D721Med (cell line): ENCODE data around the gene TUBGCP2.
A peak's percentile ranks its signal among the peaks of the same experiment; 100 is the strongest.

Experiments used
- DNase-seq: peaks from one replicate; pipeline ENCODE4 v3.0.0; 2011; ENCODE audit warnings: low spot score; ENCODE audit not compliant: insufficient read length
- FAIRE-seq: peaks from 2 replicates; lab custom pipeline; 2011; peaks lifted over from hg19 to GRCh38; lab: Jason Lieb, UNC
- CTCF ChIP-seq: IDR thresholded peaks from 2 replicates; pipeline ENCODE4 v1.5.1; 2012; ENCODE audit warnings: mild to moderate bottlenecking, control low read depth; ENCODE audit not compliant: insufficient read depth; ENCODE audit errors: missing control alignments

The TUBGCP2 gene

DNA sequence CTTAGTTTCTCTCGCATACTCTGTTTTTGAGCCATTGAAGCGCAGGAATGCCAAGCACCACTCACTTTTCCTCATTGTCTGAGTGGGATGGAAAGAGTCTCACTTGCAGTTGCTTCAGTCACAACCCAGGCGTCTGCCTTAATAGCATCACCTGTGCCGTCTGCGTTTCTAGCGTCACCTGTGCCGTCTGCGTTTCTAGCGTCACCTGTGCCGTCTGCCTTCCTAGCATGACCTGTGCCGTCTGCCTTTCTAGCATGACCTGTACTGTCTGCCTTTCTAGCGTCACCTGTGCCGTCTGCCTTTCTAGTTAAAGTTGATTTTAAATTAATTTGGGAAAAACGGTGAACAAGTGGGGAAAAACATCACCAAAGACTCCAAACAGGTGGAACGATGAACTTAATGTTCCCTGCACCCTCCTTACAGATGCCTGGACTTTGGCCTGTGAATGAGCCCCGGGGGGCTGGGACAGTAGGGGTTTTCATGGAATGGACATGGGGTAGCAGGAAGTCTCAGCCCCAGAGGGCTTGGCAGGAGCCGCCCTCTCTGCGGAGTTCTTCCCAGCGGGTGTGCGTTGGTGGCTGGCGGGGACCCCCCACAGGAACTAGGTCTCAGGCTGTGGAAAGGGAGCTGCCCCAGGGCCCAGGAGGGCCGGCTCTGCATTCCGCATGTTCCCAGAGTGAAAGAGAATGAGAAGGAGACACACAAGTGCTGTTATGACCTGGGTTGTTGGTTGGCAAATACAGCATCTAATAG, 3.5 kb upstream of the TUBGCP2 start:
- no peak for FAIRE-seq
- TF ChIP-seq CTCF, result no peak

DNA sequence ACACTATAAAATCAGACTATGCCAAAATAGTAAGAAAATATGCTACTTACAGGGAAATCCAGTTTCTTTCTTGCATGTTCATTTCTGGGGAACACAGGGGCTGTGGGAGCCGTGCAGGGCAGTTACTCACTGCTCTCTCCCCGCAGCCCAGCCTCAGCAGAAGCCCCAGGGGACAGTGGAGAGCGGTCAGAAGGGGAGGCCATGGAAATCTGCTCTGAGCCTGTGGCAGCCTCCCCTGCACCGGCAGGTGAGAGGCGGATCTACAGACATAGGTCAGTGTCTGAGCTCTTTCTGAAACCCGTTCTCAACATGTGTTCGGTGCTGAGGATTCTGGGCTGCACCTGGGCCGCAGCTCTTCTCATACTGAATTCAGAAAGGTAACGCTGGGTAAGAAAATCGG, 2.9 kb upstream of the TUBGCP2 start:
- FAIRE-seq (no peak), DNase-seq (no peak)
- no peak for TF ChIP-seq CTCF

More for the DNA sequence above, 3.5 kb upstream of the TUBGCP2 start:
- DNase-seq, result no peak

DNA sequence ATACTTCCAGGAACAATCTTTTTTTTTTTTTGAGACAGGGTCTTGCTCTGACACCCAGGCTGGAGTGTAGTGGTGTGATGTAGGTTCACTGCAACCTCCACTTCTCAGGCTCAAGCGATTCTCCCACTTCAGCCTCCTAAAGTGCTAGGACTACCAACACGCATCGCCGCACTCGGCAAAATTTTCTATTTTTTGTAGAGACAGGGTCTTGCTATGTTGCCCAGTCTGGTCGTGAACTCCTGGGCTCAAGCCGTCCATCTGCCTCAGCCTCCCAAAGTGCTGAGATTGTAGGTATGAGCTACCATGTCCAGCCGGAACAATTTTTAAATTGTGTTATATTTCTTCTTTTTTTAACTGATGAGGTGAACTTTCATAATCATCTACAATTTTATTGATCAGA, 2.1 kb upstream of the TUBGCP2 start:
- FAIRE-seq (no peak), DNase-seq (no peak)
- TF ChIP-seq CTCF, result no peak

GRCh38 chr10:133310399-133310755, 1.7 kb upstream of the TUBGCP2 start:
- TF ChIP-seq CTCF, result no peak
- no peak for DNase-seq
- no peak for FAIRE-seq

DNA sequence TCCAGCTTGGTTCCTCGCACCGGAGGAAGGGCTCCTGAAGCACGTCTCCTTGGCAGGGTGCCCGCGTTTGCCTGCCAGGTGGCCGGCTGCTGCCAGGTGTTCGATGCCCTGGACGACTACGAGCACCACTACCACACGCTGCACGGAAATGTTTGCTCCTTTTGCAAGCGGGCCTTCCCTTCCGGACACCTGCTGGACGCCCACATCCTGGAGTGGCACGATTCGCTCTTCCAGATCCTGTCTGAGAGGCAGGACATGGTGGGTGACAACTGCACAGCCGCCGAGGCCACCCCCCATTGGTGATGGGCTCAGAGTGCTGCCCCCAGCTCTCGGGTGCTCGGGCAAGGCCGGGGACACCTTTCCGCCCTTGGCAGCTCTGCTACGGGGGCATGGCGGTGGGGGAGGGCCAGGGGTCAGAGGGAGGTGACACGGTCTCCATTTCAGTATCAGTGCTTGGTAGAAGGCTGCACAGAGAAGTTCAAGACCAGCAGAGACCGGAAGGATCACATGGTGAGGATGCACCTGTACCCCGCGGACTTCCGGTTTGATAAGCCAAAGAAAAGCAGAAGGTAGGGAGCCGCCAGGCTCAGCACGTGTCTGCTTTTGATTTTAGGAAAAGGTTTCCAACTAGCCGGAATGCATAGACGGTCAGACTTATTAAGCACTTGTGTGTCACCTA, 1.2 kb upstream of the TUBGCP2 start:
- no peak for DNase-seq
- TF ChIP-seq CTCF, result no peak

DNA sequence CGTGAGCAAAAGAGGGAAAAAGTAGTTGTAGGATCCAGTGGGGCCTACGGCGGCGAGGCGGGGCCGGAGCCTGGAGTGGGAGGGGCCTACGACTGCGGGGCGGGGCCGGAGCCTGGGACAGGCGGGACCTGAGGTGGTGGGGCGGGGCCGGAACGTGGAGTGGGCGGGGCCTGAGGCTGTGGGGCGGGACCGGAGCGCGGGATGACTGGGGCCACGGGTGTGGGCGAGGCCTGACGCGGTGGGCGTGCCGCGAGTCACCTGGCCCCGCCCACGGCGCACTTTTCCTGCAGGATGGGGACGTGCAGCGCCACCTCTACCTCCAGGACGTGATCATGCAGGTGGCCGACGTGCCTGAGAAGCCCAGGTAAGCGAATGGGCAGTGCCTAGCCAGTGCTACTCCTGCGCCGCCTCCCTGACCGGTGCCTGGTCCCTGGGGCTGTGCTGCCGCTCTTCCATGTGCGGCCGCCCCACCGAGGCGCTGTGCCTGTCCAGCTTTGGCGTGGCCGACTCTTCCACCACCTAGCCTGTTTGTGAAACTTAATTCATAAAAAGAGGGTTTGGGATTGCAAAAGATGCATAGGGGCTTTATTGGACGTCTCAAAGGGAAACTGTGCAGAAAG, 538 bp upstream of the TUBGCP2 start:
- DNase-seq, result peak; percentile 60
- no peak for TF ChIP-seq CTCF
- FAIRE-seq, result no peak

More for the DNA sequence above, 1.2 kb upstream of the TUBGCP2 start:
- FAIRE-seq, result no peak
